Measurements from ENCODE around the gene FHIT. TPM values are rescaled to one million over a fixed set of nuclear protein-coding genes. Genes with fewer than 3 reads are reported as not detected.

FHIT gene
- total RNA-seq, 4 donors from 2014 or later: 5.0 to 15.3 (median 8.3) TPM

DNA sequence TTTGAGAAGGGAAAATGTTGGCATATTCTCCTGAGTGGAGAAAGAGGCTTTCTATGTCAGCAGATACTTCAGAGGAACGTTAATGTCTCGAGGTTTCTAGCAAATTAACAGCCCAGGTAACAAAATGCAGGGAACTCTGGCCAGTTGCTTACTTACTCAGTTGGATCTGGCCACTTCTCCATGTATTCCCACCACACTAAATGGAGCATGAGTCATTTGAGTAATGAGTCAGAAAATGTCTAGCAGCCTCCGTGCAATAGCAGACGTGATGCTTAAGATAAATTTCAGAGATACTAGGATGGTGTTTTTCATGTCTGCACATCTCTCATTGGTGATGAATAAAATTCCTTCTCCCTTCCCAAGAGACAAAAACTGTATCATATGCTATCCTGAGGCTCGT is 671.5 kb downstream of the FHIT start:
- intact Hi-C loops (cut with DNase I; ENCODE audit: low total_unique reads): loop anchor here (10.0 kb wide), 1 partner anchor 1225 kb away; no protein-coding TSS in a partner anchor
- DNase-seq (ENCODE audit: low spot score in 2 of 2): no peak
- WGBS, 2 donors: 40 to 51% methylated on average over 5 of the region's 5 CpGs
- no peak overlapping the region for H3K4me3 ChIP-seq (ENCODE audit: low read depth, poor library complexity, severe bottlenecking)
- no peak for TF ChIP-seq POLR2A (IDR thresholded peaks at IDR 0.05)
- TF ChIP-seq CTCF (IDR thresholded peaks at IDR 0.05): no peak

DNA sequence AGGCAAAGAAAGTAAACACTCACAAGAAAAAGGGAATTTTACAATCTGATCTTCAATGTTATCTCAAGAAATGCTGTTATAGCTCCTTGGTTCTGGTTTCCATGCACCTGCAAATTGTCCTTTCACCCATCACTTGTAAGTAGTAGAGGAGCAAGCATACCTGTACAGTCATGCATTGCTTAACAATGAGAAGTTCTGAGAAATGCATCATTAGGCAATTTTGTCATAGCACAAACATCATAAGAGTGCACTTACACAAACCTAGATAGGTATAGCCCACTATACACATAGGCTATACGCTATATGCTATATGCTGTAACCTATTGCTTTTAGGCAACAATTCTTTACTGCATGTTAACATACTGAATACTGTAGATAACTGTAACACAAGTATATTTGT is 672.3 kb downstream of the FHIT start:
- no peak for DNase-seq (ENCODE audit: low spot score in 2 of 2)
- no peak overlapping the region for H3K4me3 ChIP-seq (ENCODE audit: low read depth, poor library complexity, severe bottlenecking)
- no peak for TF ChIP-seq POLR2A (IDR thresholded peaks at IDR 0.05)
- 91 to 100% methylated on average over 1 of the region's 1 CpG for WGBS, 2 donors
- intact Hi-C loops (cut with DNase I; ENCODE audit: low total_unique reads): no loop called here

- no peak for DNase-seq (ENCODE audit: low spot score in 2 of 2)
- intact Hi-C loops (cut with DNase I; ENCODE audit: low total_unique reads): no loop called here
- TF ChIP-seq CTCF (IDR thresholded peaks at IDR 0.05): no peak
- TF ChIP-seq POLR2A (IDR thresholded peaks at IDR 0.05): no peak
- 87% methylated on average over 4 of the region's 4 CpGs for WGBS, 2 donors
- H3K4me3 ChIP-seq (ENCODE audit: low read depth, poor library complexity, severe bottlenecking): no peak overlapping the region
Measured at GRCh38 chr3:60577601-60578000, 673.7 kb downstream of the FHIT start.

GRCh38 chr3:60575718-60576272 is 675.5 kb downstream of the FHIT start:
- TF ChIP-seq CTCF (IDR thresholded peaks at IDR 0.05): no peak
- H3K4me3 ChIP-seq (ENCODE audit: low read depth, poor library complexity, severe bottlenecking): no peak overlapping the region
- no peak for DNase-seq (ENCODE audit: low spot score in 2 of 2)
- WGBS, 2 donors: 69 to 89% methylated on average over 8 of the region's 8 CpGs
- intact Hi-C loops (cut with DNase I; ENCODE audit: low total_unique reads): no loop called here

DNA sequence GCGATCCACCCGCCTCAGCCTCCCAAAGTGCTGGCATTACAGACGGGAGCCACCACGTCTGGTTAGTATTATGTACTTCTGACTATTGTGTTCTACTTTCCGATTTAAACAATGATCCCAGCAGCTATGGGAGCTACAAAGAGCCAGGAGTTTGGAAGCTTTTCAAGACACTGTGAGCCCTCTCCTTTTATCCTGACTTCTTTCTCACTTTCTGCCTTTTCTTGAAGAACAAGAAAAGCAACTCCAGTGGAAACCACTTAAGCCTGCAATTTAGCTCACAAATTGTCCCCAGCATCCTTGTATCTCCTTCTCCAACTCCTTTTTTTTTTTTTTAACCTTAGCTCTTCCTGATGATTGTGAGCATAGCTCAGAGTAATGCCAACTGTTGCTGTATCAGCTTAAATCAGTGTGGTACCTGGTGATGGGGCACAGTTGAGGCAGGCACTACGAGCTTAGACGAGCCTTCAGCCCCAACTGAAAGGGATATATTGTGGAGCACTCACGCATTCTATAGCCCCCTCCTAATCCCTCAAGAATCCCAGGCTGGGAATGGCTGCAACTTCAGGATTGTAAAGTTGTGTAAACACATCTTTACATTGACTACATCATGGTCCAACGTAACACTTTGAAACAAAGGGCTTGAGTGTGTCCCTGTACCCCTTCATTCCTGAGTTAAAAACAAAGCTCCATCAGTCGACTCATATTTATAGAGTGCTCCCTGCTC is 677.0 kb downstream of the FHIT start:
- intact Hi-C loops (cut with DNase I; ENCODE audit: low total_unique reads): no loop called here
- no peak for DNase-seq (ENCODE audit: low spot score in 2 of 2)
- no peak overlapping the region for H3K4me3 ChIP-seq (ENCODE audit: low read depth, poor library complexity, severe bottlenecking)
- 67 to 70% methylated on average over 10 of the region's 10 CpGs for WGBS, 2 donors
- TF ChIP-seq POLR2A (IDR thresholded peaks at IDR 0.05) (no peak), CTCF (IDR thresholded peaks at IDR 0.05) (no peak)

DNA sequence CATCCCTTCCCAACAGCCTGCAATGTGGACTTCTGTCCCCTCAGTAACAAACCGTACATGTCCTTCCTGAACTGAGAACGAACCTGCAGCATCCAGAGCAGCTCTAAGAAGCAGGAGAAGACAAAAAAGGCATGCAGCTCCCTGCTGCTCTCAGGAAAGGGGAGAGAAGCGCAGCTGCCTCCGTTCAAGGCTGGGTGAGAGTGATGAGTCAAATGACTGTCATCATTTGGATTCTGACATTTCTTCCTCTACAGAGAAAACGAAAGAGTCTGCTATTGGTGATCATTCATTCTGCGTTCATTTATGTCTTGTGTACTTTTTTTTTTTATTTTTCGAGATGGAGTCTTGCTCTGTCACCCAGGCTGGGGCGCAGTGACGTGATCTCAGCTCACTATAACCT is 677.8 kb downstream of the FHIT start:
- DNase-seq (ENCODE audit: low spot score in 2 of 2): no peak
- intact Hi-C loops (cut with DNase I; ENCODE audit: low total_unique reads): no loop called here
- no peak overlapping the region for H3K4me3 ChIP-seq (ENCODE audit: low read depth, poor library complexity, severe bottlenecking)
- 74 to 83% methylated on average over 9 of the region's 9 CpGs for WGBS, 2 donors
- TF ChIP-seq POLR2A (IDR thresholded peaks at IDR 0.05) (no peak), CTCF (IDR thresholded peaks at IDR 0.05) (no peak)
